Stimulated activated naive CD8-positive, alpha-beta T cell treated with anti-CD3 and anti-CD28 coated beads, Interleukin-15, Interleukin-2, amounts not matched to agents 100 ng/mL and 50 ng/mL, for 24 hours (primary cell): ENCODE data around the gene ACSL4.
"Not testable (repeated sequence)": the region's sequence is repeated elsewhere in the genome, so short reads cannot be mapped to it uniquely, and the experiment has no call there.

Source experiments
- H3K27ac Mint-ChIP-seq: one replicate; pipeline ENCODE4 v1.8.0; 2021; ENCODE audit warnings: mild to moderate bottlenecking, mixed read lengths
- H3K27me3 Mint-ChIP-seq: one replicate; pipeline ENCODE4 v1.8.0; 2021; ENCODE audit warnings: mixed read lengths
- H3K36me3 Mint-ChIP-seq: one replicate; pipeline ENCODE4 v1.8.0; 2021; ENCODE audit warnings: low read depth, mixed read lengths
- H3K4me1 Mint-ChIP-seq: one replicate; pipeline ENCODE4 v1.8.0; 2021; ENCODE audit warnings: low read depth, mixed read lengths
- H3K4me3 Mint-ChIP-seq: one replicate; pipeline ENCODE4 v1.8.0; 2021; ENCODE audit warnings: mild to moderate bottlenecking, mixed read lengths
- H3K9me3 Mint-ChIP-seq: one replicate; pipeline ENCODE4 v1.8.0; 2021; ENCODE audit warnings: mixed read lengths

The ACSL4 gene

GRCh38 chrX:109742722-109743121, 9.7 kb upstream of the ACSL4 start:
- Mint-ChIP-seq H3K4me1 (no peaks in the 10 kb centered on the region), H3K9me3 (no peaks in the 10 kb centered on the region), H3K27ac (no peak overlapping the region), H3K27me3 (no peaks in the 10 kb centered on the region), H3K4me3 (no peak overlapping the region), H3K36me3 (no peaks in the 10 kb centered on the region)

- H3K27me3 Mint-ChIP-seq, H3K4me1 Mint-ChIP-seq, H3K9me3 Mint-ChIP-seq, H3K4me3 Mint-ChIP-seq, H3K36me3 Mint-ChIP-seq, H3K27ac Mint-ChIP-seq: not testable (repeated sequence)
Observed at GRCh38 chrX:109740896-109741295, 7.8 kb upstream of the ACSL4 start.

- Mint-ChIP-seq H3K4me3 (no peak overlapping the region), H3K4me1 (peaks cover under 1% of the 10 kb centered on the region), H3K27ac (no peak overlapping the region), H3K27me3 (no peaks in the 10 kb centered on the region), H3K36me3 (no peaks in the 10 kb centered on the region), H3K9me3 (no peaks in the 10 kb centered on the region)
Observed at GRCh38 chrX:109740433-109740809, 7.4 kb upstream of the ACSL4 start.

GRCh38 chrX:109739625-109740432, 6.8 kb upstream of the ACSL4 start:
- Mint-ChIP-seq H3K9me3 (no peaks in the 10 kb centered on the region), H3K4me3 (no peak overlapping the region), H3K27me3 (no peaks in the 10 kb centered on the region), H3K4me1 (peaks cover 7% of the 10 kb centered on the region), H3K36me3 (no peaks in the 10 kb centered on the region), H3K27ac (no peak overlapping the region)

- Mint-ChIP-seq H3K4me1 (peaks cover 33% of the 10 kb centered on the region), H3K36me3 (peaks cover 19% of the 10 kb centered on the region), H3K27ac (no peak overlapping the region), H3K27me3 (no peaks in the 10 kb centered on the region), H3K4me3 (no peak overlapping the region), H3K9me3 (no peaks in the 10 kb centered on the region)
Observed at GRCh38 chrX:109735202-109735744, 2.2 kb upstream of the ACSL4 start.

GRCh38 chrX:109733613-109734083, 591 bp upstream of the ACSL4 start:
- Mint-ChIP-seq H3K9me3 (no peaks in the 10 kb centered on the region), H3K36me3 (peaks cover 31% of the 10 kb centered on the region), H3K4me1 (peaks cover 45% of the 10 kb centered on the region), H3K4me3 (peak overlapping the region; percentile 90), H3K27ac (peak overlapping the region; percentile 89), H3K27me3 (no peaks in the 10 kb centered on the region)

- peak overlapping the region; percentile 100 for H3K4me3 Mint-ChIP-seq
- peak overlapping the region; percentile 100 for H3K27ac Mint-ChIP-seq
- peaks cover 57% of the 10 kb centered on the region for H3K4me1 Mint-ChIP-seq
- no peaks in the 10 kb centered on the region for H3K9me3 Mint-ChIP-seq
- peaks cover 44% of the 10 kb centered on the region for H3K36me3 Mint-ChIP-seq
- H3K27me3 Mint-ChIP-seq: no peaks in the 10 kb centered on the region
Observed at GRCh38 chrX:109732017-109732801, 848 bp downstream of the ACSL4 start.

- H3K36me3 Mint-ChIP-seq: peaks cover 46% of the 10 kb centered on the region
- no peaks in the 10 kb centered on the region for H3K27me3 Mint-ChIP-seq
- H3K4me3 Mint-ChIP-seq: peak overlapping the region; percentile 65
- peaks cover 46% of the 10 kb centered on the region for H3K4me1 Mint-ChIP-seq
- H3K27ac Mint-ChIP-seq: peak overlapping the region; percentile 72
- H3K9me3 Mint-ChIP-seq: no peaks in the 10 kb centered on the region
Observed at GRCh38 chrX:109728173-109728535, 4.9 kb downstream of the ACSL4 start.

- peaks cover 49% of the 10 kb centered on the region for H3K4me1 Mint-ChIP-seq
- H3K27me3 Mint-ChIP-seq, H3K27ac Mint-ChIP-seq, H3K9me3 Mint-ChIP-seq, H3K4me3 Mint-ChIP-seq: not testable (repeated sequence)
- H3K36me3 Mint-ChIP-seq: peaks cover 40% of the 10 kb centered on the region
Observed at GRCh38 chrX:109724971-109725370, 8.1 kb downstream of the ACSL4 start.

GRCh38 chrX:109720947-109721346, 12.1 kb downstream of the ACSL4 start:
- Mint-ChIP-seq H3K4me1 (peaks cover 39% of the 10 kb centered on the region), H3K9me3 (no peaks in the 10 kb centered on the region), H3K4me3 (no peak overlapping the region), H3K27ac (peak overlapping the region; percentile 57), H3K27me3 (no peaks in the 10 kb centered on the region), H3K36me3 (peaks cover 29% of the 10 kb centered on the region)

GRCh38 chrX:109719264-109719663, 13.8 kb downstream of the ACSL4 start:
- peaks cover 26% of the 10 kb centered on the region for H3K36me3 Mint-ChIP-seq
- peaks cover 39% of the 10 kb centered on the region for H3K4me1 Mint-ChIP-seq
- H3K27ac Mint-ChIP-seq: no peak overlapping the region
- H3K9me3 Mint-ChIP-seq: no peaks in the 10 kb centered on the region
- H3K27me3 Mint-ChIP-seq: no peaks in the 10 kb centered on the region
- H3K4me3 Mint-ChIP-seq: no peak overlapping the region

- Mint-ChIP-seq H3K9me3 (no peaks in the 10 kb centered on the region), H3K4me3 (no peak overlapping the region), H3K36me3 (peaks cover 24% of the 10 kb centered on the region), H3K27me3 (no peaks in the 10 kb centered on the region), H3K4me1 (peaks cover 41% of the 10 kb centered on the region), H3K27ac (no peak overlapping the region)
Observed at GRCh38 chrX:109716431-109717028, 16.5 kb downstream of the ACSL4 start.

GRCh38 chrX:109714340-109714958, 18.6 kb downstream of the ACSL4 start:
- Mint-ChIP-seq H3K4me3 (no peak overlapping the region), H3K4me1 (peaks cover 42% of the 10 kb centered on the region), H3K27ac (no peak overlapping the region), H3K9me3 (no peaks in the 10 kb centered on the region), H3K27me3 (no peaks in the 10 kb centered on the region), H3K36me3 (peaks cover 19% of the 10 kb centered on the region)

GRCh38 chrX:109710181-109710580, 22.9 kb downstream of the ACSL4 start:
- H3K9me3 Mint-ChIP-seq: no peaks in the 10 kb centered on the region
- H3K4me1 Mint-ChIP-seq: peaks cover 70% of the 10 kb centered on the region
- no peak overlapping the region for H3K4me3 Mint-ChIP-seq
- peaks cover 13% of the 10 kb centered on the region for H3K36me3 Mint-ChIP-seq
- H3K27ac Mint-ChIP-seq: no peak overlapping the region
- no peaks in the 10 kb centered on the region for H3K27me3 Mint-ChIP-seq
